ENCODE results near the gene WDR19.

DNA sequence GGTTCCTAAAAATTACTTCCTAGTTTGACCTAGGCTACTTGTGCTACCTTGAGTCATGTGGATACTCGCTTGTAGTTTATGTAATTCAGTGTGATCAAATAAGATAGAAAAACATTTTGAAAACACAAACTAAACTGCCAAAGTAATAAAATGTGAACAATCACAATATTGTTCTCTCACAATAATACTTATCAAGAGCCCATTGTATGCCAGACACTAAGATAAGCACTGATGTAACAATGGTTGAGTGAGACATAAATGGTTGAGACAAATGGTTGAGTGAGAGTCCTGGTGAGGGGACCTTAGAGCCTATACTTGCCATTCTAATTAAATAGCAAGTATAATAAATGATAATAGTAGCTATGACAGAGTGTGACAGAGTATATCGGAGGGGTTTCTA lies 142.1 kb downstream of the WDR19 start:
- TF ChIP-seq, protein P1, sequence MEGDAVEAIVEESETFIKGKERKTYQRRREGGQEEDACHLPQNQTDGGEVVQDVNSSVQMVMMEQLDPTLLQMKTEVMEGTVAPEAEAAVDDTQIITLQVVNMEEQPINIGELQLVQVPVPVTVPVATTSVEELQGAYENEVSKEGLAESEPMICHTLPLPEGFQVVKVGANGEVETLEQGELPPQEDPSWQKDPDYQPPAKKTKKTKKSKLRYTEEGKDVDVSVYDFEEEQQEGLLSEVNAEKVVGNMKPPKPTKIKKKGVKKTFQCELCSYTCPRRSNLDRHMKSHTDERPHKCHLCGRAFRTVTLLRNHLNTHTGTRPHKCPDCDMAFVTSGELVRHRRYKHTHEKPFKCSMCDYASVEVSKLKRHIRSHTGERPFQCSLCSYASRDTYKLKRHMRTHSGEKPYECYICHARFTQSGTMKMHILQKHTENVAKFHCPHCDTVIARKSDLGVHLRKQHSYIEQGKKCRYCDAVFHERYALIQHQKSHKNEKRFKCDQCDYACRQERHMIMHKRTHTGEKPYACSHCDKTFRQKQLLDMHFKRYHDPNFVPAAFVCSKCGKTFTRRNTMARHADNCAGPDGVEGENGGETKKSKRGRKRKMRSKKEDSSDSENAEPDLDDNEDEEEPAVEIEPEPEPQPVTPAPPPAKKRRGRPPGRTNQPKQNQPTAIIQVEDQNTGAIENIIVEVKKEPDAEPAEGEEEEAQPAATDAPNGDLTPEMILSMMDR (IDR thresholded peaks at IDR 0.05) = no peak
- TF ChIP-seq POLR2A (IDR thresholded peaks at IDR 0.05) = no peak
